ENCODE results near the gene P2RX4.
"Not testable (repeated sequence)": the region's sequence is repeated elsewhere in the genome, so short reads cannot be mapped to it uniquely, and the experiment has no call there.

P2RX4 gene

DNA sequence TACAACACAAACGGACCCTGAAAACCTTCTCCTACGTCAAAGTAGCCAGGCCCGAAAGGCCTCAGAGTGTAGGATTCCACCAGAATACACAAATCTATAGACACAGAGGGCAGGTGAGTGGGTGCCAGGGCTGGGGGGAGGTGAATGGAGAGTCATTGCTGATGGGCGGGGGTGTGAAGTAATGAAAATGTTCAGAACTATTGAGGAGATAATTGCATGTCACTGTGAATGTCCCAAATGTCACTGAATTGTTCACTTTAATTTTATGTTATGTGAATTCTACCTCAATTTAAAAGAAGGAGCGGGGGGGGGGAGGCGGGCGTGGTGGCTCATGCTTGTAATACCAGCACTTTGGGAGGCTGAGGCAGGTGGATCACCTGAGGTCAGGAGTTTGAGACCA, 36.0 kb downstream of the P2RX4 start:
- DNase-seq: no peak

DNA sequence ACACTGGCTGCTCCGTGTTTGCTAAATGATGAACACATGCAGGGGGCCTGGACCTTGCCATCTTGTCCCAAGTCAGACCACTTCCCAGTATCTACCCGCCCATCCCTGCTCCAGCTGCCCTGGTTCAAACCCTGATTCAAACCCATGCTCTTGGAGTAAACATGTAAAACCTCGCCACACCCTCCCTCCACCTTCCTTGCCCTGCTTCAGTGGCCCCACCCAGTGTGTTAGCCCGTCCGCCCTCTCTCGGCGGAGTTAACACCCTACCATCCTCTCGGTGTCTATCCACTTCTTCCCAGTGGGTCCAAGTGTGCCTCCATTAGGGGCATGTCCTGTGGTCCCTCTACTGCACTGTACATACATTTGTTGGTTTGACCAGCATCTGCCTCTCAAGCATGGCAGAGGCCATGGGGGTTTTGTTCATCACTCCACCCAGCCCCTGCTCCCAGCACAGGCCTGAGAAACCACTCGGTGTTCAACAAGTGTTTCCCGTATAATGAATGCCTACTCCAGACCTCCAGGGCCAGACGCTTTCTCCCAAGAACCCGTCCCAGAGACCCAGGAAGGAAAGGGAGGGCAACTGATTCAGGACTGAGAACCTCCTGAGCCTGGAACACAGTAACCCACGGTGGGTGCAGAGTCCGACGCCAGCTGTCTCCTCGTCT, 37.1 kb downstream of the P2RX4 start:
- no peak for DNase-seq

DNA sequence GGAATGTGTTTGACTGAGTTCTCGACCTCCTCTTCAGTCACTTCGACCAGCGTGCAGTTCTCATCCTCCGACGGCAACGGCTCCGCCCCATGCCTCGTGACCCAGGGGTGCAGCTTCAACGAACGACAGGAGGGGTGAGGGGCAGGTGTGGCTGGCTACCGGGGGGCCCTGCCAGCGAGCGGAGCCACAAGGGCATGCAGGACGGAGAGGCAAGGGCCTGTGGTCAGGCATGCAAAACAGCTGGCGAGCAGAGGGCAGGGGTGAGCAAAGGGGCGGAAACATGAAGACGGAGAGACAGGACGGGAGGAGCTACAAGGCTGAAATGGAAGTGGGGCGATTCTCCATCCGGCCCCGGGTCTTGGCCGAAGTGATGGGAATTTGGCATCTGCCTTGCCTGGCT, 38.7 kb downstream of the P2RX4 start:
- DNase-seq: no peak

DNA sequence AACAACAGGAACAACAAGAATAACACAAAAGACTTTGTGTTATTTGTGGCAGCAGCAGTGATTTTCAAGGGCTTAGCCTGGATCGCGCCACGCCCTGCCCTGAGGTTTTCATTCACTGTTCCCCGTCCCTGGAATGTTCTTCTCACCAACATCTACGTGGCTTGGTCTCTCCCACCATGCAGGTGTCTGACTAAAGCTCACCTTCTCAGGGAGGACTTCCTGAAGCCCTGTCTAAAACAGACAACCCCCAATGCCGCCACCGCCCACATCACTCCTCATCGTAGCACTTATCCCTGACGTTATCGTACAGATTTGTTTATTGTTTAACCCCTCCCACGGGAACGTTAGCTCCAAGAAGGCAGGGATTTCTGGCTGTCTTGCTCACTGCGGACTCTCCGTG, 40.4 kb downstream of the P2RX4 start:
- DNase-seq: no peak

DNA sequence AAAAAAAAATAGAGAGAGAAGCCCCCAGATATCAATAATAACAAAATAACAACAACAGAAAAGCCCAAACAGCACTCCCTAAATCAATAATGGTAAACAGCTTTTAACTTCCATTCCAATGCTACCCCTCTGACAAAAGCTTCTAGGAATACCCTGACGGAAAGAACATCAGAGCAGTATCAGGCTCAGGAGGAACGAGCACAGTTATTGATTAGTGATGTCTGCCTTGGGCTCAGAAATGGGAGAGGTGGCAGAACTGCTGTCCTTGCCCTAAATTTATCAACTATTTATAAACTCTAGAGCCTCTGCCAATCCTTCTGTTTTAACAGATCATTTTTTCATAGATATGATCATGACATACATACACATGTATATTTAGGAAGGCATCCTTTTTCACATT, 41.9 kb downstream of the P2RX4 start:
- DNase-seq: no peak

DNA sequence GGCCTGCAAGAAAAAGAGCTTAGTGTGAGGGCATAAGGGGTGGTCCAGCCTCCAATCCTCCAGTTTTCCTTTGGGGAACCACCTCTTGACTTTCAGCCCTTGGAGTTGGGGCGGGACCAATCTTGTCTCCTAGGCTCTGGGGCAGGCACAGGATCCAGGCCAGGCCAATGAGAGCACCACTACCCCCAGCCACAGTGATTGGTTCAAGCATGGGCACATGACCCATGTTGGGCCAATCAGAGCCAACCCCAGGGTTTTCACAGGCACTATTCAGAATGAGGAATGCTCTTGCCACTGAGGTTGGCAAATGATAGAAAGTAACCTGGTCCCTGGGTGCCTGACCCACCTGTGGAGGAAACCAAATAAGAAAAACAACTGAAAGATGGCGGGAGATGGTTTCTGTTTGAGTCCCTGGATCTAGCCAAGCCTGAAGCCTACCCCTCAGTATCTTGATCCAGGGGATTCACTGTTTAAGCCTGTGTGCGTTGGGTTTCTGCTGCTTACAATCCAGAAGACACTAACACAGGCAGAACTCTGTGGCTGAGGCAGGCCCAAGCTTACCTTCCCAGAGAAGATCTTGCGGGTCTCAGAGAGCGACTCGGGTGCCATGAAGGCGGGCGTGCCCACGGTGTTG, 42.9 kb downstream of the P2RX4 start:
- DNase-seq: no peak

DNA sequence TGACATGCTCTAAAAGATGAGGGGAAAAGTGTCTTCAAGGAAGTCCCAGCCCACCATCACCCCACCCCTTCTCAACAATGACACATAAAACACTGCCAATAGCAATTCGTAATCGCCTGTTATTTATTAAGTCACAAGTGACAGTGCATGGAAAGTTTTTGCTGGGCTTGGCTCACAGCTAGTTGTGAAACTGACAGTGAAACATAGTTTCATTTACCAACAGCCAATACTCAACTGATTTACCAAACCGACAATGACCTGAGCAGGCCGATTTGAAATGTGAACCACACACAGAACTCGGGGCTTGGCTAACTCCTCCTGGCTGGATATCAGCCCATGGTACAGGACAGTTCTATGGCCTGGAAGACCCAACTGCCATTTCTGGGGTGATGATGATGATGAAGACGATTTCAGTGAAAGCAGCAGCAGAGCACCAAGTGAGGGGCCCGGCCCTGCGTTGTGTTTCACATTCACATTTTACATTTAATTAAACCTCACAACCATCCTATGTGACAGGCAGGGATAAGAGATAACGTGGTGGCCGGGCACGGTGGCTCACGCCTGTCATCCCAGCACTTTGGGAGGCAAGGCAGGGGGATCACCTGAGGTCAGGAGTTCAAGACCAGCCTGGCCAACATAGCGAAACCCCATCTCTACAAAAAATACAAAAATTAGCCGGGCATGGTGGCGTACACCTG, 43.9 kb downstream of the P2RX4 start:
- no peak for DNase-seq

DNA sequence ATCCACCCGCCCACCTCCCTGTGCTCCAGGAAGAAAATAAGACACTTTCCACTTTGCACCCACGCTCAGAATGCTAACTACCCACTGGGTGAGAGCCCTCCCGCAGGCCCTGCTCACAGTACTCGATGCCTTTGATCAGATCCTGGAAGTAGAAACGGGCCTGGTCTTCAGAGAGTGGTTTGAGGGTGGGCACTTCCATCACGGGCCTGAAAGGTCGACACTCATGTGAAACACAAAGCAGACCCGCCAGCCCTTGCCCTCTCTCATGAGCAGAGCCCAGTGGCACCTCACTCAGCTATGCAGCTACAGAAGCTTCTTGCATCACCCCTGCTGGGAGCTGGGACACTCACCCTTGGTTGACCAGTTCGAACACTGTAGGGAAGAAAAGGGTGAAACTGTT, 45.5 kb downstream of the P2RX4 start:
- no peak for DNase-seq

DNA sequence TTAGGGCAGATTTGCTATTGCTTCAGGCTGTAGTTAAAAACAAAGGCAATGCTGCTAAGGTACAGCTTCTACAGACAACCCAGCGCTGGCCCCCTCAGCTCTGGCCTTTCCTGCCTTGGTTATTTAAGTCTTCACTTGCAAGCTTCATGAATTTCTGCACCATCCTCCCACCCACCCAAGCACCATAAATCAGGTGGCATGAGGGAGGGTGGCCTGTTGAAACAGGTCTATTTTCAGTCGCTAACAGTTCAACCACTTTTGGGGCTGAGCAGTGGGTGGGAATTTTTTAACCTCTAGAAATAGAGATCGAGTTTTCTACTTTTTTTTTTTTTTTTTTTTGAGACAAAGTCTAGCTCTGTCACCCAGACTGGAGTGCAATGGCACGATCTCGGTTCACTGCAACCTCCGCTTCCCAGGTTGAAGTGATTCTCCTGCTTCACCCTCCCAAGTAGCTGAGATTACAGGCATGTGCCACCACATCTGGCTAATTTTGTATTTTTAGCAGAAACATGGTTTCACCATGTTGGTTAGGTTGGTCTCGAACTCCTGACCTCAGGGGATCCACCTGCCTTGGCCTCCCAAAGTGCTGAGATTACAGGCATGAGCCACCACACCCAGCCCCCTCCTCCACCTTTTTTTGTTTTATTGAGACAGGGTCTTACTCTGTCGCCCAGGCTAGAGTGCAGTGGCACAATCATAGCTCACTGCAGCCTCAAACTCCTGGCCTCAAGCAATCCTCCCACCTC, 47.9 kb downstream of the P2RX4 start:
- DNase-seq: not testable (repeated sequence)

DNA sequence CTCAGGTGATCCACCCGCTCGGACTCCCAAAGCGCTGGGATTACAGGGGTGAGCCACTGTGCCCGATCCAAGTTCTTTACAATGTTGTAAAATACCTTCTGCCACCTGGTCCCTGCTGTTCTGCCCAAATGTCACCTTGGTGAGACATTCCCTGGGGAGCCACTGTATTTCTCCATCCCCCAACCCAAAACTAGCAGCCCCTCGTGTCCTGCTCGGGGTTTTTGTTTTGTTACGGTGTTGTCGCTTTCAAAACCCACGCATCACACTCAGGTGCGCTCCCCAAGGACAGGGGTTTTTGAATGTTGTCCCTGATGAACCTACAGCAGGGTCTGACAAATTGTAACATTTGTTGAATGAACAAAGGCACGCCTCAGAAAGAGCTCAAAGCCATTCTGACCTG, 49.1 kb downstream of the P2RX4 start:
- no peak for DNase-seq

DNA sequence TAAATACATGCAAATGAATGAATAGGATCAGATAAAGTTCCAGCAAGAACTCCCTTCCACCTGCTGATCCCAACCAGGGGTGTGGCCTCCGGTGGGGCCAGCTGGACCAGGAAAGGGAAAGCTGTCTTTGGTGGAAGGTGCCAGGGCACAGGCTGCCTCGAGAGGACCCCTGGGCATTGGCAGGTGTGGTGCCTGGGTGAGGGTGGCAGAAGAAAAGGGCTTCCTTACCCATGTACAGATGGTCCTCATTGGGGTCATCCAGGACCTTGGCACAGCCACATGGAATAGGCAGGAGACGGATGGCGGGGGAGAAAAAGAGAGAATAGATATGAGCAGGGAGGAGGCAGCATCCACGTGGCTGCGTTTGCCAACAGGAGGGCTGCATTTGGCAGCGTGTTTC, 50.2 kb downstream of the P2RX4 start:
- DNase-seq: no peak

DNA sequence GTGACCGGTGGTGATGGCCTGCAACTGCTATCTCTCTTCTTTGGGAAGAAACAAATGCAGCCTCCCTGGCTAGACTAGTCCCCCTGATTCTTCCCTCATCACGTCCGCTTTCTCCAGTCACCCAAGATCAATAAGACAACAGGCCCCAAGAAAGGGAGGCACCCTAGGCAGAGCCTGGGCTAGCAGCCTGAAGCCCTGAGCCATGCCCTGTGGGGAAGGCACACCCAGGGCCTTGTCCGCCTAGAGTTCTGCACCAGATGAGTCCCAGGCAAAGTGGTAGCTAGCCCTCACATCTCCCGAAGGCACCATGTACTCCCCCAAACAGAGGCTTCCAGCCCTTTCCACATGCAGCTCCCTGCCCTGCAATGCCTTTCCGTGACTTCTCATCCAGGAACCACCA, 51.5 kb downstream of the P2RX4 start:
- no peak for DNase-seq

DNA sequence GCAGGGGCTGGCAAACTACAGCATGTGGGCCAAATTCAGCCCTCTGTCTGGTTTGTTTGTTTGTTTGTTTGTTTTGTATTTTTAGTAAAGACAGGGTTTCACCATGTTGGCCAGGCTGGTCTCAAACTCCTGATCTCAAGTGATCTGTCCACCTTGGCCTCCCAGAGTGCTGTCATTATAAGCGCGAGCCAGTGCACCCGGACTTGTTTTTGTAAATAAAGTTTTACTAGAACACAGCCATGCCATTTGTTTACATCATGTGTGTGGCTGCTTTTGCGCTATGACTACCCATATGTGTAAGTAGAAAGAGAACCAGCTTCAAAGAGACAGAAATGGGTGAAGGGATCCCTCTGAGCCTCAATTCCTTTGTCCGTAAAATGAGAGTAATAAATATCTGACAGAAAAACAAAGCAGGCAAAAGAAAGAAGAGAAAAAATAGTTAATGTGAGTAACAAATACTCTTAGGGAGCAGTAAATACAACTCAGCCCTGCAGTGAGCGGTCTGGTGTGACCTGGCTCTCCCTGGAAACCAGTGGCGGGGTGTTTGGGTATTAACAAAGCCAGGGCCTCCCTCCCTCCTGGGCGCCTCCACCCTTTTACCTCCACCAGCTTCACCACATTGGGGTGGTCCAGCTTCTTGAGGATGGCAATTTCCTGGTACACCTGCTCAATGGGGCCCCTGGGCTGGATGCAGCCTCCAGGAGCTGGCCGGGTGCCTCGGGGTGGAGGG, 53.4 kb downstream of the P2RX4 start:
- no peak for DNase-seq

DNA sequence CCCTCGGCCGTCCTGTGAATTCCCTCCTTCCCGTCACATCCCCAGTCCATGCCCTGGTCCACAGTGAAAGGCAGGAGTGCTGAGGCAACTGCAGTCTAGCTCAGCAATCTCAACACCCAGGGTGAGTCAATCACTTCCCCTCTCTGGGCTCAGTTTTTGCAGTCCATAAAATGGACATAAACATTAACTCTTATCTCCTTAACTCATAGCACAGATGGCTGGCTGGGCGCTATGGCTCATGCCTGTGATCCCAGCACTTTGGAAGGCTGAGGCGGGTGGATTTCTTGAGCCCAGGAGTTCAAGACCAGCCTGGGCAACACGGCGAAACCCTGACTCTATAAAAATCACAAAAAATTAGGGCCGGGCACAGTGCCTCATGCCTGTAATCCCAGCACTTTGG, 54.2 kb downstream of the P2RX4 start:
- no peak for DNase-seq

DNA sequence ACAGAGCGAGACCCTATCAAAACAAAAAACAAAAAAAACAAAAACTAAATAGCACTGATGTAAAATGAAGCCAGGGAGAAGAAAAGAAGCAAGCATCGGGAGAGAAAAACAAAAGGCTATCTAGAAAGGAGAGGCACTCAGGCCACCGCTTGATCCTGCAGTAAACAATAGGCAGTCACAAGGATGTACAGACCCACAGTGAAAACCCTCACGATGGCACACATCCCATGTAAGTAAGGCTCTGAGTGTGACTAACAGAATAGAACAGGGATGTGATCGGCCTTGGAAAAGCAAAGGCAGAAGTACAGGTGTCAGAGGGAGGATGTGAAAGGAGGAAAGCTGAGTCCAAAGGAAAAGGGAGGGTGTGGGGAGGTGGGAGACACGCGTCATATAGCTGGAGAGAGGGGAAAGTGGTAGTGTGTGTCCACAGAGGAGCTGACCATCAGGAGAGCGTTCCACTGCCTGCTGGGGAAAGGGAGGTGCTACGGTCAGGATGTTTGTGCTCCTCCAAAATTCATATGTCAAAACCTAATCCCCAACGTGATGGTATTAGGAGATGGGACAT, 55.1 kb downstream of the P2RX4 start:
- DNase-seq: no peak

DNA sequence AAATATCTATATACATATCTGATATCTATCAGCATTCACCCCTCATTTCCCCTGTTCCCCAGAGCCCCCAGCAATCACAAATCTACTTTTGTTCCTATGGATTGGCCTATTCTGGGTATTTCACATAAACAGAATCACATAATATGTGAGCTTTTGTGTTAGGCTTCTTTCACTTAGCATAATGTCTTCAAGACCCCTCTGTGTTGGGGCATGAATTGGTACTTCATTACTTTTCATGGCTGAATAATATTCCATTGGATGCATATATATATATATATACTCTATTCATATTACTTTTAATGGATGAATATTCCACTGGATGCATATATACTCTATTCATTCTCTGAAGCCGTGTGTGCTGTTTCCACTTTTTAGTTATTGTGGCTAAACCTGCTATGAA, 57.9 kb downstream of the P2RX4 start:
- DNase-seq: no peak

DNA sequence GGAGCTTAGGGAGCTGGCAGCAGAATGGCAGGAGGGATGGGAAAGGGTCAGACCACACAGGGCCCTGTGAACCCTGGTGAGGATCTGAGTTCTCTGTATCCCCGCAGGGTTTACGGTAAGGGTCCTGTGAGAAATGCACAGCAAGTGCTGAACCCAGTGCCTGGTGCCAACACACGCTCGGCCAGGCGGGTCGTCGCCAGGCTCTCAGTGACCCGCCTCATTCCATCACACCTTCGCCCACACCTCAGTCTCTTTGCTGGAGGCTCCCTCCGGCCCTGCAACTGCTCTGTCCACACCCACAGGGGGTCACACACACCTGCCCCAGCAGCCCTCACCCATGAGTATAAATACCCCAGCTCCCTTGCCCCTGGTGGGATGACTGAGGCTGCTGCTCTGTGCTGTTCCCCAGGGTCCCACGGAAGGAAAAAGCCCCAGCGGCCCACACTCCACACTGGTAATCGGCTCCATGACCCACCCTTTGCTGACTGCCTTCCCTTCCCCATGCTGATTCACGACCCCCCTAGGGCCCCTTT, 63.5 kb downstream of the P2RX4 start:
- DNase-seq: no peak

DNA sequence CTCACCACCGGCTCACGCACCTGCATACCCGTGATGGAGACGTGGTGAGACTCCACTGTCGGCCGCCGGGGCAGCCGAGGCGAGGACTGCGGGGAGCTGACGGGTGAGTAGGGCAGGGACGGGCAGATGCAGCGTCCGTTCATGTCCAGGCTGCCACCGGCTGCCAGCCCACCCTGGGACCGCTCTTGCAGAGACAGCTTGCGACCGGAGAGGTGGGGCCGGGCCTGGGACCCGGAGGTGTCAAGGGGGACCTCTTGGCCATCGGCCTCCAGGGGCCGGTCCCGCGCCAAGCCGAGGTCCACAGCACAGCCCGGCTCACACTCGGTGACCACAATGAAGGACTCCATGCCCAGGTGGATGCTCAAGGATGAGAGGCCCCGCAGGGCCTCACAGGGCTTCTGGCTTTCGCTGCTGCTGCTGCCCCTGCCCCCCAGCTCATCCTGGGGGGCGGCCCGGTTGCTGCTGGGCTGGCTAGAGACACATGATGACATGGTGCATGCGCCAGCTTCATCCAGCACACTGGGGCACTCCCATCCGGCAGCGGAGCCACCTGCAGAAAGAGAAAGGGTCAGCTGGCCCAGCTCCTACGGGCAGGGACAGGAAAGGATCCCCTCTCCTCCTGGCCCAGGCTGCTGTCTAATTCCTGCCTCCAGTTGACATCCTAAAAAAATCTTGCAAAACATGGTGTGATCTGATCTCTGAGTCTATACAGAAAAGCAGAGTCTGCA, 64.3 kb downstream of the P2RX4 start:
- no peak for DNase-seq

DNA sequence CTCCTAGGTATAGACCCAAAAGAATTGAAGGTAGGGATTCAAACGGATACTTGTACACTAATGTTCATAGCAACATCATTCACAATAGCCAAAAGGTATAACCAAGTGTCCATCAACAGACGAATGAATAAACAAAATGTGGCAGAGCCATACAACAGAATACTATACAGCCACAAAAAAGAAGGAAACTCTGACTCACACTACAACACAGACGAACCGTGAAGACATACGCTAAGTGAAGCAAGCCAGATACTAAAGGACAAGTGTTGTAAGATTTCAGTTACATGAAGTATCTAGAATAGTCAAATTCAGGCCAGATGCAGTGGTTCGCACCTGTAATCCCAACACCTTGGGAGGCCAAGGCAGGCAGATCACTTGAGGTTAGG, 67.4 kb downstream of the P2RX4 start:
- DNase-seq: no peak

DNA sequence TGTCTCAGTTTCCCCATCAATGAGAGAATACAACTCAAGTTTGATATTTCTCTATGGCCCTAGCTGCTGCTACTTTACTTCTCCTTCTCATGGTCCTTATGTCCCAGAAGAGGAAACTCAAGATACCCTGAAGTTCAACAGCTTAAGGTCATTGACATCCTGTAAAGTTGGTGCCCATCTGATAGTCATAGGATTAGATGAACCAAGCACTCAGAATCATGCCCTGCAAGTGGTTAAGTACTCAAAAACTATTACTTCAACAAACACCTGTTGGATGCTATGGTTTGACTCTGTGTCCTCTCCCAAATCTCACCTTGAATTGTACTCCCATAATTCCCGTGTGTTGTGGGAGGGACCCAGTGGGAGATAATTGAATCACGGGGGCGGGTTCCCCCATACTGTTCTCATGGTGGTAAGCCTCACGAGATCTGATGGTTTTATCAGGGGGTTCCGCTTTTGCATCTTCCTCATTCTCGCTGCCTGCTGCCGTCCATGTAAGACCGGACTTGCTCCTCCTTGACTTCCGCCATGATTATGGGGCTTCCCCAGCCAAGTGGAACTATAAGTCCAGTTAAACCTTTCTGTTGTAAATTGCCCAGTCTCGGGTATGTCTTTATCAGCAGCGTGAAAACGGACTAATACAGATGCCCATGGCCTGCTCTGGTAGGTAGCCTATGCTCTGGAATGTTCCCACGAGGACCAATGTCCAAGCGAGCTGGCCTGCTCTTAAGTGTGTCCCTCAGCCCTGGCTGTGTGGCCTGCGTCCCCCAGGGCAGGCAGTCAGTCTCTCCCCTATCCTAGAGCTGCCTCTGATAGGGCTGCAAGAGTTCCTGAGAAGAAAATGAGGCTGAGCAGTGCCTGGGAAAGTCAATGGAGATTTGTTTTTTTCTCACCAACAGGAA, 68.5 kb downstream of the P2RX4 start:
- no peak for DNase-seq

DNA sequence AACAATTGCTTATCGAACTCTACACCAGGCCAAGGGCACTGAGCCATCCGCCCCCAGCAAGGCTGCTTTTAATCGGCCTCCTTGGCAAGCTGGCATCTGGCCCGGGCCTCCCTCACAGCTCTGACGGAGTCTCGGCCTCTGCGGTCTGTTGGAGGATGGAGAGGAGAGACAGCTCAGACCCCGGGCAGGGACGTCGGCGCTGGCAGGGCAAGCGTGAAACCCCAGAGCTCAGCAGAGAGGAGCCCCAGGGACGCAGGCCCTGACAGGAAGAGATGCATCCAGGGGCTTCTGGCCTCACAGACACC, 69.1 kb downstream of the P2RX4 start:
- DNase-seq: peak; percentile 24

All from GOT3 (cell line).